Esophagus (tissue), 2 donors: Measurements from ENCODE around the gene RNU6-8. TPM values are rescaled to one million over a fixed set of nuclear protein-coding genes. Genes with fewer than 3 reads are reported as not detected.

Experiments
- H3K27ac ChIP-seq, 2 donors: one replicate each; pipeline ENCODE4 v1.5.1; 2013; ENCODE audit warnings: low read depth in 2 of 2, mild to moderate bottlenecking in 2 of 2, inconsistent platforms in 1 of 2, low read length in 1 of 2, moderate library complexity in 1 of 2
- H3K27me3 ChIP-seq, 2 donors: one replicate each; pipeline ENCODE4 v1.6.1; 2013; ENCODE audit warnings: low read length in 2 of 2, control low read depth in 1 of 2, mild to moderate bottlenecking in 1 of 2; ENCODE audit not compliant: insufficient read depth in 2 of 2, control insufficient read depth in 1 of 2
- H3K36me3 ChIP-seq, 2 donors: one replicate each; pipeline ENCODE4 v1.6.1; 2013; ENCODE audit warnings: low read length in 1 of 2; ENCODE audit not compliant: control insufficient read depth in 2 of 2, insufficient read depth in 2 of 2
- H3K4me1 ChIP-seq, 2 donors: one replicate each; pipeline ENCODE4 v1.6.1; 2013; ENCODE audit warnings: low read length in 1 of 2; ENCODE audit not compliant: control insufficient read depth in 2 of 2, insufficient read depth in 2 of 2
- H3K4me3 ChIP-seq, 2 donors: one replicate each; pipeline ENCODE4 v1.5.1; 2013; ENCODE audit warnings: low read length in 2 of 2, mild to moderate bottlenecking in 2 of 2, low read depth in 1 of 2, moderate library complexity in 1 of 2
- H3K9me3 ChIP-seq, 2 donors: one replicate each; pipeline ENCODE4 v1.6.1; 2013; ENCODE audit warnings: mild to moderate bottlenecking in 2 of 2, low read depth in 1 of 2, low read length in 1 of 2, moderate library complexity in 1 of 2; ENCODE audit not compliant: control insufficient read depth in 2 of 2, insufficient read depth in 1 of 2
- WGBS, 2 donors: extraction: QIAGEN DNeasy Blood & Tissue Kit; methylation state at CpG; one replicate each; pipeline ENCODE4 v1.1.7; 2013; 5-methylcytosine and 5-hydroxymethylcytosine counted together
- polyA plus RNA-seq, 2 donors: library from polyadenylated mRNA; stranded (reverse); fragments of 200-250 nt; gene quantifications; one replicate each; pipeline ENCODE4 v1.2.3, GENCODE V29; 2013
- donor health status: healthy with polysubstance abuse.
- donor health status: Bipolar disorder and iron deficiency.

The RNU6-8 gene
- not detected for polyA plus RNA-seq

DNA sequence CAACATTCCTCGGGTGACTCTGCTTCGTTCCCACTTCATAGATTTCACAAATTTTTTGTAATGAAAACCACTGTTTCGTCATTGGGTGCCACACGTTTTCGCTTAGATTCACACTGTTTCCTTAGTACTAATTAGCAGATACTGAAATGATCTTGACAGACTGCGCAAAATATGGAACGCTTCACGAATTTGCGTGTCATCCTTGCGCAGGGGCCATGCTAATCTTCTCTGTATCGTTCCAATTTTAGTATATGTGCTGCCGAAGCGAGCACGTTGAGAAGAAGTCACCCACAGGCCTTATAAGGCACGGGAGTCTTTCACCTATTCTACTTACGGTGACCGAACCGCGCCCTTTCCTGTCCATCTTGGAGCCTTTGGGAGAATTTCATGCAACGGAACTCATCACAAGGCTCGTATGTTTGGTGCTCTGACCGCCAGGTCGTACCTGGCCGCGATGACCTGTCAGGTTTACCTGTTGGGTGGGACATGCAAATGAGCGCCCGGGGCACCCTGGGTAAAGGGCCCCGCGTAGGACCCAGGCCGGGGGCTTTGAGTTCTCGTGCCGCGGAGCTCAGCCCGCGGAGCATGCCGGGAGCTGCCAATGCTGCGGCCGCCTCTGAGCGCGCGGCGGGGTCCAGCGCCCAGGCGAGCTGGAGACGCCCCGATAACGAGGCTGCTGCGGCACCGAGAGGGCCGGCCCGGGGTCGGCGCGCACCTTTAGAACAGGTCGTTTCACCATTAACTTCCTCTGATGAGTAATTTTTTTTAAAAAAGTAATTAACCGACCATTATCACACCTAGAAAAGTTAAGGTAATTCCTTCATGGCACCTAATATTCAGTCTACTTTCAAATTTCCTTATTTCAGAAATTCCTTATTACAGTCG, at the start of gene RNU6-8:
Gene RNU6-8 (minus strand): TSS at position 272 of the 885 bp plus-strand sequence.
- Histone ChIP-seq H3K4me1 (peaks cover 0 to 2% of the 10 kb centered on the region in 2 donors), H3K4me3 (peak within 1 kb of the TSS; percentile 74 to 81), H3K36me3 (no peaks in the 10 kb centered on the region), H3K27ac (peak within 1 kb of the TSS; percentile 79 to 92), H3K27me3 (no peaks in the 10 kb centered on the region), H3K9me3 (no peaks in the 10 kb centered on the region)
- 0% methylated on average over 57 of the region's 57 CpGs for WGBS, 2 donors

DNA sequence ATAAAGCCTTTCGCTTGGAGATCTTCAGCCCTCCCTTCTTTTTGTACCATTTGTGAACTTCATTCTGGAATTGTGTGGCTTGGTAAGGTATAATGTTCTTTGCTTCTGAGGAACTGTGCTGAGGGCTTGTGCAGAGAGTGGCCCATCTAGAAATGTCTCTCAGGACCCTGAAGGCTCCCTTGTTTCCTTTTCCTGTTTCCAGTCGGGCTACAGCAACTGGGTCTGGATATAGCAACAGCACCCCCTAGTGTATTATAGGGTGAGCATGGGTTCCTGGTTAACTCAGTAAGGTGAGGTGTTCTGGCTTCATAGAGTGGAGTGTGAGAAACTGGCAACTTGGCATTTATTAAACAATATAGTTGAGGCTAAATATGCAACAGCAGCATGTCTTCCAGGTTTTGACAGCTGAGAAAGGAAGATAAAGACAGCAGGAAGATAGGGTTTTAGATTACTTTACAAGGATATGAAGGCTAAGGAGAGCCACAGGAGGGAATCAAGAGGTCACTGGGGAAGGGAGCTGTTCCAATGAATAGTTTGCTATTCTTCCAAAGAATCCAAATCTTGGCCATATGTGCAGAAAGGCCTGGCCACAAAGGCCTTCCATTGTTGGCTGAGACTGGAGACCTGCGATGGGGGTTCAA, 49.1 kb upstream of the RNU6-8 start:
- Histone ChIP-seq H3K27ac (no peak overlapping the region), H3K9me3 (no peaks in the 10 kb centered on the region), H3K4me1 (peaks cover 0 to 2% of the 10 kb centered on the region in 2 donors), H3K27me3 (no peaks in the 10 kb centered on the region), H3K36me3 (no peaks in the 10 kb centered on the region), H3K4me3 (no peak overlapping the region)
- WGBS, 2 donors: 54 to 56% methylated on average over 3 of the region's 3 CpGs

DNA sequence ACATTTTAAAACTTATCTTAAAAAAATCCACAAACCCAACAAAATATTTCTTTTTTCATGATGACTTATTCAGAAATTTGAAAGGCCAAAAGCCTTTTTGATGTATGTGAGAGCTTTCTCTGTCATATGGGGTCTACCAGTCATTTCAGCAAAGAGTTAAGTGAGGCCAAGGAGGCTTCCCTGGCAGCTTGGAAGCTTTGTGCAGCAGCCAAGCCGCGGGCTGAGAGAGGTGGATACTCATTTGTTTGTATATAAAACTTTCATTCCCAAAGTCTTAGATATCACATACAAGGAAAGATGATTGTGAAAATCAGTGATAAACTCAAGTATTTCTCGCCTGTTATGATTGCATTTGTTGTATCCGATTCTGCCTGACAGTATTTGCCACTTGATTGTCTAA, 48.5 kb upstream of the RNU6-8 start:
- Histone ChIP-seq H3K27me3 (no peaks in the 10 kb centered on the region), H3K4me1 (peaks cover 0 to 2% of the 10 kb centered on the region in 2 donors), H3K36me3 (no peaks in the 10 kb centered on the region), H3K9me3 (no peaks in the 10 kb centered on the region), H3K27ac (no peak overlapping the region), H3K4me3 (no peak overlapping the region)
- WGBS, 2 donors: 58 to 64% methylated on average over 4 of the region's 4 CpGs

DNA sequence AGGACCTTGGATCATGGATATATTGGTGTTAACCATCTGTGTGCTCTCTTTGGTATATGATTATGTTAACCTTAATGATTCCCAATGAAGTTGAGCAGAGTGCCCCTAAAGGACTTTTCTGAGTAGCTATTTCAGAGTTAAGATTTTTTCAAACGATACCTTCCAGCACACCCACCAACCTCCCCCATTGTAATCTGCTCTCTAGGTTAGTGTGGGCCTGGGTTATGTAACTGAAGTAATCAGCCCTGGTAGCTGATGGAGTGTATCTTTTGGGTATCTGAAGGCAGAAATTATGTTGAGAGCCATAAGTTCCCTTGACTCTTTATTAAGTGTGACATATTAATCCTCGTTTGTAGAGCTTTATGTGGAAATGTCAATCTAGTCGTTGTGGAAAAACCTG, 47.6 kb upstream of the RNU6-8 start:
- Histone ChIP-seq H3K4me1 (peaks cover 0 to 2% of the 10 kb centered on the region in 2 donors), H3K36me3 (no peaks in the 10 kb centered on the region), H3K4me3 (no peak overlapping the region), H3K27ac (no peak overlapping the region), H3K27me3 (no peaks in the 10 kb centered on the region), H3K9me3 (no peaks in the 10 kb centered on the region)
- WGBS, 2 donors: 72 to 82% methylated on average over 3 of the region's 3 CpGs

DNA sequence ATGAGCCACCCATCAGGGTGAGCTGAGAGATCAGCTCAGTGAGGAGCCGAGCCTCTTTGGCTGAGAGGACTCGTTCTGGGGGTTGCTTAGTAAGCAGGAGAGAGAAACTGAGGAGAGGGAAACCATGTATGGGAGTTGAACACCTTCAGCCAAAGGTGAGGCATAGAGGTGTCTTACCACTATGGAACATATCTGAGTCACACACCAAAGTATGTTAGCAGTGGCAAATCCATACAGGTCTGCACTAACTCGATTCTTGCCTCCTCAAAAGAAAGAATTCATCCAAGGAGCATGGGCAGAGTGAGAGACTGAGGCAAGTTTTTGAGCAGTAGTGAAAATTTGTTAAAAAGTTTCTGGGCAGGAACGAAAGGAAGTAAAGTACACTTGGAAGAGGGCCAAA, 46.7 kb upstream of the RNU6-8 start:
- H3K4me1 ChIP-seq: peaks cover 0 to 2% of the 10 kb centered on the region in 2 donors
- H3K27ac ChIP-seq: no peak overlapping the region
- no peaks in the 10 kb centered on the region for H3K9me3 ChIP-seq
- no peaks in the 10 kb centered on the region for H3K27me3 ChIP-seq
- 72 to 74% methylated on average over 4 of the region's 4 CpGs for WGBS, 2 donors
- no peak overlapping the region for H3K4me3 ChIP-seq
- H3K36me3 ChIP-seq: no peaks in the 10 kb centered on the region

DNA sequence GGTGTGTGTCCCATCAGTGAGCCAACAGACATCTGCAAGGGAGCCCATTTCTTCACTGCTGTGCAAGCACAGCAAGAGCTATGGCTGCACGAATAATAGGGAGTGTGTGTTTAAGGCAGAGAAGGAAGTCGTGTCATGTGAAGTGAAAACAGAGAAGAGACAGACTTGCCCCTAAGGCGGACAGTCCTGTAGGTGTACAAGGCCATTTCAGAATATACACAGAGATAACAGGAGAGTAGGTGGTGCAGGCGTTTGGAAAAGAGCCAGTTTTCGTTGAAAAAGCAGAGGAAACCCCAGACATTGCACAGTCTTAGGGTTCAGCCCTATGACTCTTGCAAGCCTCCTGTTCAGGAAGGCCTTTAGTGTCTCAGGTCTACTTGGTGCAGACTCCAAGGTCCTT, 46.3 kb upstream of the RNU6-8 start:
- peaks cover 0 to 2% of the 10 kb centered on the region in 2 donors for H3K4me1 ChIP-seq
- WGBS, 2 donors: 79 to 87% methylated on average over 5 of the region's 5 CpGs
- no peaks in the 10 kb centered on the region for H3K36me3 ChIP-seq
- H3K27me3 ChIP-seq: no peaks in the 10 kb centered on the region
- no peaks in the 10 kb centered on the region for H3K9me3 ChIP-seq
- no peak overlapping the region for H3K27ac ChIP-seq
- H3K4me3 ChIP-seq: no peak overlapping the region

DNA sequence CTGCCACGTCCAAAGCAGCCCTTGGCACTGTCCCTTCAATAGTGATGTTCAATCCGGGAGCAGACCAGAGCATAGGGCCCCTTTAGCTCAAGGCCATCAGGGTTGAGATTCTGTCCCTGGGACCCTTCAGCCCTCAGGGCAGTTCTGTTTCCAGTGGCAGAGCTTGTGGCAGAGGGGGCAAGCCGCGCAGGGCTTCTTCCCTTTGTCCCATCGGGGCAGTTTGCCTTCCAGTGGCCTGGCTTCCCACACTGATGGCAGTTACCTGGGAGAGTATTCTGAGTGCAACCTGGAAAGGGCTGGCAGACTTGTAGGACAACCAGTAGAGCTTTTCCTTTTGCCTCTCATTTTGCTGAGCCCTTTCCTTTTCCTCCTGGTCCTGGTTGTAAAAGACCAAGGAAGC, 43.7 kb upstream of the RNU6-8 start:
- Histone ChIP-seq H3K4me1 (peaks cover 0 to 2% of the 10 kb centered on the region in 2 donors), H3K36me3 (no peaks in the 10 kb centered on the region), H3K27ac (no peak overlapping the region), H3K27me3 (no peaks in the 10 kb centered on the region), H3K4me3 (no peak overlapping the region), H3K9me3 (no peaks in the 10 kb centered on the region)
- 91 to 92% methylated on average over 5 of the region's 5 CpGs for WGBS, 2 donors

DNA sequence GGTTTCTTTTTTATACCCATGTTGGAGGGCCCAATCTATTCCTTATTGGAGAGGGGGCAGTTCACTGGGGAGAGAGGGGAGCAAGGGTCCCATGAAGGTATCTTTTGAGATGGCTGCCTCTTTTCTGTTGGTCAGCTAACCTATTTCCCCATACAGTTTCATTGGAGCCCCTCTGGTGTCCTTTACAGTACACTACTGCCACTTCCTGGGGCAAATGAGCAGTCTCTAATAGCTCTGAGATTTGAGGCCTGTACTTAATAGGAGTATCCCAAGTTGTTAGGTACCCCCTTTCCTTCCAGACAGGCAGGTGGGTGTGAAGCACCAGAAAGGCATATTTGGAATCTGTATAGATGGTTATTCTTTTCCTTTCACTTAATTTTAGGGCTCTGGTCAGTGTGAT, 41.3 kb upstream of the RNU6-8 start:
- Histone ChIP-seq H3K27me3 (no peaks in the 10 kb centered on the region), H3K4me1 (no peaks in the 10 kb centered on the region), H3K9me3 (no peaks in the 10 kb centered on the region), H3K36me3 (no peaks in the 10 kb centered on the region), H3K27ac (no peak overlapping the region), H3K4me3 (no peak overlapping the region)

DNA sequence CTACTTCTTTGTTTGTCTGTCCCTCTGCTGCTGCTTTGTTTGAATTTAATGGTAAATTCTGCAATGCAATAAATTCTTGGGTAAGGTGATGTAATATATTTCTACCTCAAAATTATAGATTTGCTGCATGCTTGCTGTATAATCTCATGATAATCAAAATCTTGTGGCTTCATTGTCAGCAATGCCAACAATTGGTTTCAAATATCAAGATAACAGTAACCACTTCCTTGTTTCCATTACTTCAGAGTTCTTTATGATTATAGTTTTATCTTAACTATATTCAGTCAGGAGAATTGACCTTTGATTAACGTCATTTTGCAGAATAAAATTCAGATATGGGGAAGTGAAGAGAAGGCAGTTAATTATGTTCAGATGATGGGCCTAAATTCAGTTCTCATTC, 30.2 kb upstream of the RNU6-8 start:
- H3K4me1 ChIP-seq: no peaks in the 10 kb centered on the region
- 57 to 76% methylated on average over 1 of the region's 1 CpG for WGBS, 2 donors
- H3K36me3 ChIP-seq: no peaks in the 10 kb centered on the region
- no peak overlapping the region for H3K27ac ChIP-seq
- H3K9me3 ChIP-seq: no peaks in the 10 kb centered on the region
- H3K27me3 ChIP-seq: no peaks in the 10 kb centered on the region
- H3K4me3 ChIP-seq: no peak overlapping the region
